Posterior cingulate gyrus (tissue), 11 donors: ENCODE data around the gene CD276.

Experiments used
- DNase-seq, 10 donors: peaks; one replicate each; pipeline versions ENCODE4 v3.0.0 to v3.0.0-alpha.2; 2020 to 2021; ENCODE audit warnings: mixed read lengths in 3 of 10
- intact Hi-C: fragments of 100-400 bp; cut with DNase I; formaldehyde crosslinking; loops from one replicate; pipeline ENCODE4 v1.15.1; 2023

The CD276 gene

DNA sequence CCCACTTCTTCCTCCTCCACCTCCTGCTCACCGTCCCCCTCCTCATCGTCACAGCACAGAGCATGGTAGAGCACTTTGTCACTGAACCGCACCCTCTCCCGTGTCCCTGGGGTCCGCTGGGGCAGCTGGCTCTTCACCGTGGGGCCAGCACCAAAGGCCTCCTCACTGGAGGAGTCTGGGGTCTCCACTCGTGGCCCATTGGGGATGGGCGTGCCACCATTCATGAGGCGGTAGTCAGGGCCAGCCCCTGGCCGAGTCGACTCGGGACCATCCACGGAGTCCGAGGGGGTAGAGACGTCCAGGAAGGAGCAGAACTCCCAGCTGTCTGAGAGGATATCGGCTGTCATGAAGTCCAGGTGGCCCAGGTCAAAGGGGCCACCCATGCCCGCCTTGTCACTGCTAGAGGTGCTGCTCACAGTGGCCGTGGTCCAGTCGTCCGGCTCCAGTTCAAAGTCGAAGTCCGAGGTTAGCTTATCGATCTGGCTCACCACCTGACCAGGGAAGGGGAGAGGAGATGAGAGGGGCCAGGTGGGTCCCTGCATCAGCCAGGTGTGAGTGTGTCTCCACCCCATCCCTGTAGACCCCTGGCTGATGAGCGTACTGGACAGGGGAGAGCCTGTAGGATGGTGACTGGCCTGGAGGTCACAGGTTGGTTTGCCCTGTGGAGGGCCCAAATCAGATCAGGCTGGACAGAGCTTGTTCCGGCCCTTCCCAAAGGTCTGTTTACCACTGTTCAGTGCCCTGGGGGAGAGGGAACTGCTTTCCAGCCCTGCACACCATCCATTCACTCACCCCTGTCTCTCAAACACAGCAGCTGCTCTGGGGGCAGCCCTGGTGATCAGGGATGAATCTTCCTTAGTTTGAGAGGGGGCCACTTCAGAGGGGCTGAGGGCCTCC lies 56.2 kb downstream of the CD276 start:
- intact Hi-C loops = no loop called here
- peak in 1 of 10 donors; percentile 62 for DNase-seq

DNA sequence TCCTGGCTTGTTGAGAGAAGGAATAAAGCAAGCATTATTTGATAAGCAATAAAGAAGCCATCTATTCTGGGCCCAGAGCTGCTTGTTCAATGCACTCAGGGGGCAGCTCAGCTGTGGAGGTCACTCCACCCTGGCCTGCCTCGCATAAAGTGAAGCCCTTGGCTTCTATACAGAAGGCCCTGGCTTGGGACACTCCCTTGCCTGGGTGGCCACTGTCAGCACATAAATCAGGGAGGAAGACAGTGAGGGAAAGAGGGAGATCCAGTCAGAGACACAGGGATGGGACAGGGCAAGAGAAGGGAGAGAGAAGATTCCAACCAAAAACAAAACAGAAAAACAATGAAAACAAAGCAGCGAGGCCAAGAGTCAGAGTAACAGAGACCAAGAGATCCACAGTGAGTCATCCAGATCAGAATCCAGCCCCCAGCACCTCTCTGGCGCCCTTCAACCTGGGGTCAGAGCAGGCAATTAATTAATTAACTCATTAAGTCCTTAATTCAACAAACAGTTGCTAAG lies 57.2 kb downstream of the CD276 start:
- intact Hi-C loops = no loop called here
- DNase-seq = peak in 1 of 10 donors; percentile 35

DNA sequence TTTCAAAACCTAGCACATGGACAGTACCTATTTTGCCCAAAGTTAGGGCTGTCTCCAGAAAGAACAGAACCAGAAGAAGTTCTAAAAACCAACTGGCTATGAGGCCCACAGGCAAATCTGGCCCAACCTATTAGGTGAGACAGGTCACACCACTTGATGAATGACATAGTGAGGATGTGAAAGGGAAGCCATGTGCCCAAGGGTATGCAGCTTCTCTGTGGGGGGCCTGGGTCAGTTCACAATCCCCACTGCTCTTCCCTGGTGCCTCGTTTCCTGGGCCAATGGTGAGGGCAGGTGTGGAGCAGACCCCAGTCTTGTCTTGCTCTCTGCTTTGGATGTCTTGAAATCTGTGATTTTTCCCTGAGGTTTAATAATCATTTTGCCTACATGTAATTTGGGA lies 60.1 kb downstream of the CD276 start:
- peak in 2 of 10 donors; percentile 32 to 47 for DNase-seq
- intact Hi-C loops = no loop called here

DNA sequence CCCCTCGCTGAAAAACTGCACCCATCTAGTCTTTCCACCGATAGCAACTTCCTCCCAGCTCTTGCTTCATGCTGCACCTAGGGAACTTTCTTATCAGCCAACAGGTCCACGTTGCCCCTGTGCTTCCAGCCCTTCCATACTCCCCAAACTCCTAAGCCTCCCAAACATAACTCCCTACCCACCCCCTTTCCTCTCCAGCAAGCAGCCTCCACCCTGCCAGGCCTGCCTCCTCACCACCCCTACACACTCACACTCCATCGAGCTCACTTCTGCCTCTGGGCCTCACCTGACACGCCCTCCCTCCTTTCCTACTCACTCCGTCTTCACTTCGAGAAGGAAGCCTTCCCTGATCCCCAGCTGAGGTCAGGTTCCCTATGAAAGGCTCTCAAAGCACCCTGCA lies 60.9 kb downstream of the CD276 start:
- intact Hi-C loops = no loop called here

DNA sequence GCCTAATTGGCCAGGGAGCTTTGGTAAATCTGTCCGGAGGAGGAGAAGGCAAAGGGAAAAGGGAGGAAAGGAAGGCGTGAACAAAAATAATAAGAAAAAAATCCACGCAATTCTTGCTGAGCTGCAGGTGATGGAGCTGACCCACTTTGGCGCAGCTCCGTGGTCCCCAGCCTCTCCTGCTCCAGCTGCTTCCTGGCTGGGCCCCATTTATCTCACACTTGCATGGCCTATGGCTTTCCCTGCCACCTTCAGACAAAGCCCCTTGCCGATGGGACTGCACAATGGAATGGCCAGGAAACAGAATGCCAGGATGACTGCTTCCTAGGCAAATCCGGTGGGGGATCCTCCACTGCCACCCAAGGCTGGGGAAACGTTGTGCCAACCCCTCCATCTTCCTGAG lies 62.1 kb downstream of the CD276 start:
- intact Hi-C loops = no loop called here
- DNase-seq = peak in 2 of 10 donors; percentile 73 to 80

More for the DNA sequence above, 60.9 kb downstream of the CD276 start:
- DNase-seq = peak in 2 of 10 donors; percentile 62 to 70

DNA sequence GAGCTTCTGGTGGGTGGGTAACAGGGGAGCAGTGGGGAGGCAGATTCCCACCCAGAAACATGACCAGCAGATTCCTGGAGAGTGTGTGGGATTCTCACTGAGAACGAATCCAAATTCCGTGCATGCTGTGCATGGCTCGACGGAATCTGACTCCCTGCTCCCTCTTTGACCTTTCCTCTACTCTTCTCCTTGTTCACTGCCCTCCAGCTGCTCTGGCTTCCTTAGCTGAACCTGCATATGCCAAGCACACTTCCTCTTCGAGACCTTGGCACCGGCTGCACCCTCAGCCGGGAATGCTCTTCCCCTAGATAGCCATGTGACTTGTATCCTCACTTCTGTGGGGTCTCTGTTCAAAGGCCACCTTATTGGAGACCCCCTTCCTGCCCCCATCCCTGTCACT lies 62.7 kb downstream of the CD276 start:
- DNase-seq = peak in 2 of 10 donors; percentile 24 to 60
- intact Hi-C loops = no loop called here

DNA sequence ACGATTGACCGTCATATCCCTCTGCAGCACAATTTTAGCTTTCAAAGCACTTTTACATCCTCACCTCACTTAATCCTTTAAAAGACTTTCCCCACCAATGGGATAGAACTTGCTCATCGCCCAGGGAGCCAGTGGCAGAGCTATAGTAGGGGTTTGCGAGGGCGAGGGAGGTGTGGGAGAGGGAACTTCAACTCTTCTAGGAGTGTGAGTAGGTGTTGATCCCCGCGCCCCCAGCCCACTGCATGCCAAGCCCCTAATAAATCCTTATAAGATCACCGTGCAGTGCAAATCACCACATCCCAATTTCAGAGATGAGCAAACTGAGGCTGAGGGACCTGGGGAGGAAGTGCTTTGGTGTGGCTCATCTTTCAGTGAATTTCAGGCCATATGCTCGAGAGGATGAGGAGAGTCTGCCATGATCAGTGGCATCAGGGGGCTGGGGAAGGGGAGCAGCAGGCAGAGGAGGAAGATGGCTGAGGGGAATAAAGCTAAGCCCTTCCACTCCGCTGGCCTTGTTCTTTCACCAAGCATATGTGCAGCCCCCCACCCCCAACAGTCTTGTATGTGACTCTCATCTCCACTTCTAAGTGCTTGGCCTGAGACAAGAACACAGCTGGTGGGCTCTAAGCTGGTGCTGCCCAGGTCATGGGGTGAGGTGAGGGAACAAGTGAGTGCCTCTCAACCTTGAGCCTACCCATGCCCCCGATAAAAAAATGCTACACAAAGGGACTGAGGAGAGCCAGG lies 63.8 kb downstream of the CD276 start:
- peak in 2 of 10 donors; percentile 55 to 66 for DNase-seq
- intact Hi-C loops = no loop called here

DNA sequence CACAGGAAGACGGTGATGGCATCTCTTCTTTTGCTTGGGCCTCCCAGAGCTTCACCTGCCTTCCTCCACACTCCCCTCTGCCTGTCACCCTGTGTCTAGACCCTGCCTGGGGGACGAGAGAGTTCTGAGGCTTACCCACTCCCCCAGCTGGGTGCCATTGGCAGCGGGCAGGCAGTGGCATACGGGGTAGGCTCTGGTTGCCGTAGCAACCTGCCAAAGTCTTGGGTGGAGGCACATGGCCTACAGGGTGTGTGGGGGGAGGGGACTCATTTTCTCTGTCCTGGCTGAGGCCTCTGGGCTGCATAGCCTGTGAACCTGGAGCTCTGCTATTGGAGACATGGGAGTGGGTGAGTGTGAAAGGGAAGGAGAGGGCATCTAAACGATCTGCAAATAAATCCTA lies 64.5 kb downstream of the CD276 start:
- peak in 3 of 10 donors; percentile 82 to 88 (median 86) for DNase-seq
- intact Hi-C loops = no loop called here

DNA sequence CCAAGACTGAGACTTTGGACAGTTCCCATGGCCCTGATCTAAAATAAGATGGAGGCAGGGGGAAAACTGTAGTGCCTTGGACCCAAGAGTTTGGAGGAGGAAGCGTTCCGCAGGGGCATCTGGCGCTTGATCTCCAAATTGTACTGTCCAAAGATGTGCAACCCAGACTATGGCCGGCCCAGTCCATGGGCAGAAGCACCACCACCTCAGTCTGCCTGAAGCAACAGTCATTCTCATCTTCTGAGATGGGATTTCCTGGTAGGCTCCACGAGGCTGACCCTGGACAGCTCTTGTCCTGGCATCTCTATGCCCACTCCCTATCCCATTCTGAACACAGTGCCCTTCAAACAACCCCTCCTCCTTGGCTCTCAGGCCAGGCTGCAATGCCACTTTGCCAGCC lies 65.3 kb downstream of the CD276 start:
- intact Hi-C loops = no loop called here
- DNase-seq = peak in 2 of 10 donors; percentile 40 to 51

DNA sequence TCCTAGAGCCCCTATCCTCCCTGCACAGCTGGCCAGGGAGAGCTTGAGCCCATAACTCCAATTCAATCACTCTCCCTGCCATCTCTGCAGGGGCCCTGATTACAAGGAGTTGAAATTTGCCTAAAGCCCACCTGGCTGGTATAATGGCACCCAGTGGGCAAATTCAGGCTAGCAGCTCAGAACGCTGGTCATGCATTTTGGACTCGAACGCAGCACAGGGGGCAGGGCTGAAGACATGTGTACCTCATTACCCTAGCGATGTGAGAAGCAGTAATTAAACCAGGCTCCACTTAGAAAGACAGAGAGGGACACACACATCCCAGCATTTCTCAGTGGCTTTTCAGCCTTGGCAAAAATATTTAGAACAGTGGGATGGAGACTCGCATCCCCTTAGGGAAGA lies 65.8 kb downstream of the CD276 start:
- peak in 1 of 10 donors; percentile 16 for DNase-seq
- intact Hi-C loops = no loop called here

DNA sequence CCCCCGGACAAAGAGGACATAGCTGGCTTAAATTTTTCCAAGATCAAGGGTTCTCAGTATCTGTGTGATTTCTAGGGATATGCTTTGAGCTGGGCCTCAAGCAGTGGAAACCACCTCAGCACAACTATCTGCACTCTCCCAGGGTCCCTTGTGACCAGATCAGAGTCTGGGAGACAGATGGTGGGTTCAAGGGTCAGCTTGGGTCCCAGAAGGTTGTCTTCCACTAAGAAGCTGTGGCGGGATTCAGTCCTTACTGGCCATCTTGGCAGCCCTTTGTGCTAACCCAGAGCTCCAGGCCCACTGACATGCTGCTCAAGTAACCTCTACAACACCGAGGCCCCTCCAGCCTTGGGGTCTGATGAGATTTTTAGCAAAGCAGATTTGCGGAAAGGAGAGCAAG lies 66.3 kb downstream of the CD276 start:
- intact Hi-C loops = no loop called here
- peak in 1 of 10 donors; percentile 22 for DNase-seq

DNA sequence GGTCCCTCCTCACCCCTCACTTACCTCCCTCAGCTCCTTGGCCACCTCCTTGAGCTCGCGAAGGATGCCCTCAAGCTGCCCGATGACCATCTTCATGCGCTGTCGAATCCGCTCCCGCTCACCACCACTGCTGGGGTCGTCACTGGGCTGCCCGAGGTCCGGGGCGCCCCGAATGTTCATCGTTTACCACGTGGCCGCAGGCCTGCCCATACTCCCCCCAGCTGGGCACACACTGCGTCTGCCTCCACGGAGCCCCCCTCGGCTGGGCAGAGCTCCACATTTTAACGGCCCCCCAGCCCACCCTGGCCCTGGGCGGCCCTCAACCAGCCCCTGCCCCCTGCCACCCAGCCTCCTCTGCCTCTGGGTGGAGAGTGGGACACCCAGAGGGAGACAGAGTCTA lies 66.8 kb downstream of the CD276 start:
- peak in 2 of 10 donors; percentile 81 to 84 for DNase-seq
- intact Hi-C loops = no loop called here

DNA sequence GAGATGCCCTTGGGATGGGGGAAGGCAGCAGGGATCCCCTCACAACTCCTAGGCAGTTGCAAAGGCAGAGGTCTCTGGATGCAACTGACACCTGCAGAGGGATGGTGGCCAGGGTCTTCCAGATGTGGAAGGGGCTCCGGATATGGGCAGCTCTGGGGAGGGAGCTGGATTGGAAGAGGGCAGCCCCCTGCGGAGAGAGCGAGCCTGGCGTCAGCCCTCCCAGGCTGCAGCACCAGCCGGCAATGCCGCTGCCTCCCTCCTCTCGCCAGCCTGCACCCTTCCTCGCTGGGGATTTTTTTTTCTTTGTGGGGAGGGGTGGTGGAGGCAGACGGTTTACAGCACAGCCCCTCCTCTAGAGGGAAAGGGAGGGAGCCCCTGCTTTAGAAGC lies 67.3 kb downstream of the CD276 start:
- DNase-seq = peak in 3 of 10 donors; percentile 24 to 87 (median 81)
- intact Hi-C loops = no loop called here

DNA sequence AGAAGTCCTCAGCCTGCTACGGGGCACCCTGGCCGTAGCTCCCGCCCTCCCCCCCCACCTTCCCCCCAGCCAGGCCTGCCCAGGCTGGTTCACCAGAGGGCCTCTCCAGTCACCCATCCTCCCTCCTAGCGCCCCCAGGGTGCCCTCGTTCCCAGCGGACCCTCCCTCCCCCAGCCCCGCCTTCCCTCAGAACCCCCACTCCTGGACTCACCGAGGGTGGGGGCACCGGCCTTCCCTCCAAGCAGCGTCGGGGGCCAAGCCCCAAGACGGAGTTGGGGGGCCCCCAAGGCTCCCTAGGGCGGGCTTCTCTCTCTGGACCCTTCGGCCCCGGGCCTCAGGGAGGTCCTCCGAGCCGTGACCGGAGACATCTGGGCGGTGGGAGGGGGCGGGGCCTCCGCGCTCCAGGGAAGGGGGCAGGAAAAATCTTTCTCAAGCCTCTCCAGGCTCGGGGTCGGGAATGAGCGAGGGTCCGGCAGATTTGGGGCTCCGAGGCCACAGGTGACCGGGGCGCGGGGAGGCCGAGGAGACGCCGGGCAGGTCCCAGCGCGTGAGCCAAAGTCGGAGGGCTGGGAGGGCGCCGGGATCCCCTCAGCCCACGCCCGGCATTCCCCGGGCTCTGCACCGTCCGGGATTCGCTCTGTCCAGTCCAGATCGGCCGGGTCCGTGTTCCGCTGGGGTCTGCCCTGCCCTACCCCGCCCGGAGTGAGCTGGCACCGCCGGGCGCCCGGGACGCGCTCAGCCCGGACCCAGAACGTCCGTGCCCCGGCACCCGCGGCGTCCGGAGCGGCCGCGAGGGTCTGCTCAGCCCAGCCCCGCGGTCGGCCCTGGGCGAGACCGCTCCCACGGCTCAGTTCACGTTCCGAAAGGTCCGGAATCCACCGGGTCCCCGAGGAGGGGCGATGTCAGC lies 68.0 kb downstream of the CD276 start:
- DNase-seq = peak in 2 of 10 donors; percentile 81 to 83
- intact Hi-C loops = no loop called here

DNA sequence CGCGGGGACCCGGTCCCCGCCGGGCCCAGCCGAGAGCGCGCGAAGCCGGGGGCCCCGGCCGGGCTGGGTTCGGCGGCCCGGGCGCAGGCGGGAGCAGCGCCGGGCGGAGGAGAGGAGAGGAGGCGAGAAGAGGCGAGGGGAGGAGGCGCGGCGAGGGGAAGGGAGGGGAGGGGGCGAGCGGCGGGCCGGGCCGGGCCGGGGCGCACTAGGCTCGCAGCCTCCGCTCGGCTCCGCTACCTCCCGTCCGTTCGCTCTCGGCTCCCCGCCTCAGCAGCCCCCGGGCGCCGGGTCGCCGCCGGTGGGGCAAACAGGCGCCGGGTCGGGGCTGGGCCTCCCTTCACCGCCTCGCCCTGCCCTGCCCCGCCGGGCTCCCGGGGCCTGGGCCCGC lies 68.6 kb downstream of the CD276 start:
- DNase-seq = peak in 3 of 10 donors; percentile 17 to 82 (median 34)
- intact Hi-C loops = no loop called here

DNA sequence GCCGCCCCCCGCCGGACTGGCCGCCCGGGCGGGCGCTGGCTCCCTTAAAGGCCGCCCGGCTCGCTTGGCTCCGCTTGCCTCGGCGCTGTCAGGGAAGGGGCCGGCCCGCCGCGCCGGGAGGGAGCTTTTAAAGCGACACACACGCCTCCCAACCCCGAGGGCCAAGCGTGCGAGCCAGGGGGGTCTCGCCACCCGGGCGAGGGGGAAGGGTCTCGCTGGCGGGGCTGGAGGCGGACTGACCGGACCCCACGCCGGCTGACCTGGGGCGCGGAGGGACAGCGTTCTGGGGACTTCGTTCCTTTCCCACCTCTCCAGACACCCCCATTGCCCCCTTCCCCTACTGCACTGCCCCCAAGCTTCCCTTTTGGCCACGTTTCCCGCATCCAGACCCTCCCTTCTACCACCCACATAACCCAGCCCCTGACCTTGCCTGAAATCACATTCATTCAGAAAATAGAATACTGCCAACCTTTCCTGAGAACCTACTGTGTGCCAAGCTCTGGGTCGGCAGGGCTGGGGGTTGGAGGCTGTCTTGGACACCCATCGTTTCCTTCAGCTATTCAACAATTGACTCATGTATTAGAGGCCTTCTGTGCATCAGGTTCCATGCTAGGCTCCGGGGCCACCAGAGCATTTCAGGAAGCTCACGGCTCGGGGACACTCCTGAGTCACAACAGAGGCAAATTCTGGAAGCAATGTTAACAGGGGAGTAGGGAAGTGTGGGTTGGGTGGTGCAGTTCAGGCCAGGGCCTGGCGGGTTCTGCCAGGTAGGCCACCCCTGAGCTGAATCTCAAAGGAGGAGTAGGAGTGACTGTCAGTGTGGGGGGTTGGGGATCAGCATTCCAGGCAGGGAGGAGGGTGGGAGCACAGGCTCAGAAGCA lies 69.3 kb downstream of the CD276 start, which contains the start of gene INSYN1:
Gene INSYN1 (minus strand): TSS at position 102 of the 881 bp plus-strand sequence. CDS start 2,221 bp downstream, outside the sequence.
- peak in 7 of 10 donors; percentile 50 to 93 (median 62) for DNase-seq
- intact Hi-C loops = no loop called here

DNA sequence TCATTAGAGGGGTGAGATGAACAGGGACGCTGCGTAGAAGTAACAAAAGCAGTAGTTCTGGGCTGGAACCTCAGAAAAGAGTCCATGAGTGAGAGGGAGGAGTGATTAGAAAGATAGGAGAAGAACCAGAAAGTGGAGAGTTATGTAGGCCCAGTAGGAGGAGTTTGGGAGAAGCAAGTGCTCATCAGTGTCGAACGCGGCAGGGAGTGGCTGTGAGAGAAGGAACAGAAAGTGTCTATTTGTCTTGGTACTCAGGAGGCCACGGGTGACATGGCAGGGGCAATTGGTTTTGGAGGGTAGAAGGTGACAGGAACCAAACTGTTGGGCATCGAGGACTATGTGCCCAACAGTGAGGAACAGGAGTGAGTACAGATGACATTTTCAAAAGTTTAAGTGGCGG lies 70.3 kb downstream of the CD276 start:
- DNase-seq = peak in 2 of 10 donors; percentile 41 to 60
- intact Hi-C loops = no loop called here

DNA sequence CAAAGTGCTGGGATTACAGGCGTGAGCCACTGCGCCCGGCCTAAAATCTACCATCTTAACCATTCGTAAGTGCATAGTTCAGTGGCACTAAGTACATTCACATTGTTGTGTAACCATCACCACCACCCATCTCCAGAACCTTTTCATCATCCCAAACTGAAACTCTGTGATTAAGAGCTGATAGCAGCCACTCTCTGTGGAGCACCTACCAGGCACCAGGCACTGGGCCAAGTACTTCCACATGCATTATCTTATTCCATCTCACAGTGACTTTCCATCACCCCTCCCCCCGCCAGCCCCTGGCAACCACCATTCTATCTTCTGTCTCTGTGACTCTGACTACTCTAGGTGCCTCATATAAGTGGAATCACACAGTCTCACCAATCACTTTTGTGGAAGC lies 71.3 kb downstream of the CD276 start:
- peak in 1 of 10 donors; percentile 71 for DNase-seq
- intact Hi-C loops = no loop called here

DNA sequence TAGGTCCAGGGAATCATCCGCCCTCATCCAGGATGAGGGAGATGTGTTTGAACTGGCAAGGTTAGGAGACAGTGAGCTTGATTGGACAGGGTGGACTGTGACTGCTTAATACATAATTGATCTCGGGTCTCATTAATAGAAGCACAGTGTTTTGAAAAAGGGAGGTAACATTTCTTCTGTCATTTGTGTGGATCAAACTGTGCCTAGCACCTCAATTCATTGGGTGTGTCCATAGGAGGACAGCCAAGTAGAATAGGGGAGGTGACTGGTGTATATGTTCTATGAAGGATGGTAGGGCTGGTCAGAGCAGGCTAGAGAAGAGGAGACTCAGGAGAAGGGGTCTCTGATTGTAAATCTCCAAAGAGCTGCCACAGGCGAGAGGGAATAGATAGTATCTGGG lies 71.8 kb downstream of the CD276 start:
- intact Hi-C loops = no loop called here
- no peak for DNase-seq
